ENCODE measurements around the gene RGS7. TPM values are rescaled to one million over a fixed set of nuclear protein-coding genes. Genes with fewer than 3 reads are reported as not detected.

Gene RGS7
- total RNA-seq, 1 donor from 2014 or later, result not detected

- Histone ChIP-seq H3K4me3 (no peak overlapping the region), H3K9me3 (no peaks in the 10 kb centered on the region), H3K27ac (no peak overlapping the region), H3K4me1 (no peaks in the 10 kb centered on the region), H3K36me3 (no peaks in the 10 kb centered on the region), H3K27me3 (no peaks in the 10 kb centered on the region)
- TF ChIP-seq POLR2AphosphoS5 (IDR thresholded peaks at IDR 0.05; ENCODE audit: insufficient read depth in 1 of 2, low read depth in 1 of 2), result no peak
- TF ChIP-seq CTCF (IDR thresholded peaks at IDR 0.05), result no peak
- TF ChIP-seq POLR2A (IDR thresholded peaks at IDR 0.05), result no peak
- intact Hi-C loops (cut with DNase I), result no loop called here
- DNase-seq (ENCODE audit: extremely low spot score in 2 of 2), result no peak
Measured at GRCh38 chr1:241375886-241376285, 18.9 kb upstream of the RGS7 start.

GRCh38 chr1:241366196-241366595 lies 9.2 kb upstream of the RGS7 start:
- TF ChIP-seq CTCF (IDR thresholded peaks at IDR 0.05) (no peak), POLR2AphosphoS5 (IDR thresholded peaks at IDR 0.05; ENCODE audit: insufficient read depth in 1 of 2, low read depth in 1 of 2) (no peak), POLR2A (IDR thresholded peaks at IDR 0.05) (no peak)
- Histone ChIP-seq H3K27me3 (no peaks in the 10 kb centered on the region), H3K36me3 (no peaks in the 10 kb centered on the region), H3K4me3 (no peak overlapping the region), H3K27ac (no peak overlapping the region), H3K4me1 (no peaks in the 10 kb centered on the region), H3K9me3 (no peaks in the 10 kb centered on the region)
- no peak for DNase-seq (ENCODE audit: extremely low spot score in 2 of 2)
- intact Hi-C loops (cut with DNase I), result no loop called here

GRCh38 chr1:241362350-241362749 lies 5.3 kb upstream of the RGS7 start:
- Histone ChIP-seq H3K4me1 (no peaks in the 10 kb centered on the region), H3K27me3 (no peaks in the 10 kb centered on the region), H3K4me3 (no peak overlapping the region), H3K9me3 (no peaks in the 10 kb centered on the region), H3K36me3 (no peaks in the 10 kb centered on the region), H3K27ac (no peak overlapping the region)
- intact Hi-C loops (cut with DNase I), result no loop called here
- no peak for TF ChIP-seq POLR2A (IDR thresholded peaks at IDR 0.05)
- no peak for TF ChIP-seq POLR2AphosphoS5 (IDR thresholded peaks at IDR 0.05; ENCODE audit: insufficient read depth in 1 of 2, low read depth in 1 of 2)
- TF ChIP-seq CTCF (IDR thresholded peaks at IDR 0.05), result no peak
- DNase-seq (ENCODE audit: extremely low spot score in 2 of 2), result no peak

GRCh38 chr1:241357366-241358340 lies 648 bp upstream of the RGS7 start:
- peak overlapping the region; percentile 44 to 53 for H3K4me3 ChIP-seq
- TF ChIP-seq POLR2A (IDR thresholded peaks at IDR 0.05) (no peak), POLR2AphosphoS5 (IDR thresholded peaks at IDR 0.05; ENCODE audit: insufficient read depth in 1 of 2, low read depth in 1 of 2) (no peak), CTCF (IDR thresholded peaks at IDR 0.05) (no peak)
- intact Hi-C loops (cut with DNase I), result no loop called here
- no peaks in the 10 kb centered on the region for H3K4me1 ChIP-seq
- H3K27me3 ChIP-seq, result no peaks in the 10 kb centered on the region
- no peak overlapping the region for H3K27ac ChIP-seq
- H3K9me3 ChIP-seq, result no peaks in the 10 kb centered on the region
- DNase-seq (ENCODE audit: extremely low spot score in 2 of 2), result no peak
- H3K36me3 ChIP-seq, result no peaks in the 10 kb centered on the region

GRCh38 chr1:241356187-241356518 lies 852 bp downstream of the RGS7 start:
- TF ChIP-seq POLR2A (IDR thresholded peaks at IDR 0.05) (no peak), CTCF (IDR thresholded peaks at IDR 0.05) (no peak), POLR2AphosphoS5 (IDR thresholded peaks at IDR 0.05; ENCODE audit: insufficient read depth in 1 of 2, low read depth in 1 of 2) (no peak)
- Histone ChIP-seq H3K27me3 (no peaks in the 10 kb centered on the region), H3K4me3 (peak overlapping the region; percentile 44 to 53), H3K27ac (no peak overlapping the region), H3K4me1 (no peaks in the 10 kb centered on the region), H3K9me3 (no peaks in the 10 kb centered on the region), H3K36me3 (no peaks in the 10 kb centered on the region)
- no peak for DNase-seq (ENCODE audit: extremely low spot score in 2 of 2)
- intact Hi-C loops (cut with DNase I), result no loop called here

Data from vagina (tissue), 2 donors.